Measurements from ENCODE around the gene SAMHD1.
"Not testable (repeated sequence)": the region's sequence is repeated elsewhere in the genome, so short reads cannot be mapped to it uniquely, and the experiment has no call there.

Gene SAMHD1

DNA sequence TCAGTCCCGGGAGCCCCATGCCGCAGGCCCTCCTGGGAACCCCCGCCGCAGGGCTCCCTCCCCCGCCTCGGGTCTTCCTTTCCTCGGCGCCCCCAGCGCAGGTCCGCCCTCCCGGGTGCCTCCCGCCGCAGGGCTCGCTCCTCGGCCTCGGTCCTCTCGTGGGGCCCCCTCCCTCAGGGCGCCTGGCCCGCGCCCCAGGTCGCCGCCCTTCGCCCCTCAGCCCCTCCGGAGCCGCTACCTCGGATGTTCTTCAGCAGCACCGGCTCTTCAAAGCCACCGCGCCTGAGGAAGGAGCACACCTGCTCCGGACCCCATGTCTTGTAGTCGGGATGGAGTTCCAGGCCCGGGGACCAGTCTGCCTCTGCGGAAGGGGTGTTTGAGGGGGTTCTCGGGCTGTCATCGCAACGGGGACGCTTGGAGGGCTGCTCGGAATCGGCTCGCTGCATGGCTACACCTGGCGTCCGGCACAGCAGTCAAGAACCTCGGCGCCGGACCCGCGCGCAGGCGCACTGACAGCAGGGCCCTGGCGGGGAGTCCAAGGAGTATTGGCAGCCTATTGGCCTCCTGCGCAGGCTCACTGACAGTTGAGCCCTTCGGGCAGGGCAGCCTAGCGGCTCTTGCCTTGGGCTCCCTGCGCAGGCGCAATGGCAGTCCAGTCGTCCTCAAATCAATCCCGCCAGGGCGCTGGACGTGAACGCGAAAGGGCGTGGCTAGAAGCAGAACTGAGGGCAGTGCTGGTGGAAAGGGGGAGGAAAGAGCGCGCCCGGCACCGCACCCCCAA, at the start of gene SAMHD1:
TSS of gene SAMHD1 (minus strand) at position 511 of the 781 bp plus-strand sequence. CDS start at position 446, 65 bp downstream.
- DNase-seq (ENCODE audit: low spot score) = peak; percentile 100

GRCh38 chr20:37000171-37000570, 48.7 kb upstream of the SAMHD1 start:
- not testable (repeated sequence) for DNase-seq (ENCODE audit: low spot score)

GRCh38 chr20:36998652-36999051, 47.1 kb upstream of the SAMHD1 start:
- DNase-seq (ENCODE audit: low spot score) = no peak

DNA sequence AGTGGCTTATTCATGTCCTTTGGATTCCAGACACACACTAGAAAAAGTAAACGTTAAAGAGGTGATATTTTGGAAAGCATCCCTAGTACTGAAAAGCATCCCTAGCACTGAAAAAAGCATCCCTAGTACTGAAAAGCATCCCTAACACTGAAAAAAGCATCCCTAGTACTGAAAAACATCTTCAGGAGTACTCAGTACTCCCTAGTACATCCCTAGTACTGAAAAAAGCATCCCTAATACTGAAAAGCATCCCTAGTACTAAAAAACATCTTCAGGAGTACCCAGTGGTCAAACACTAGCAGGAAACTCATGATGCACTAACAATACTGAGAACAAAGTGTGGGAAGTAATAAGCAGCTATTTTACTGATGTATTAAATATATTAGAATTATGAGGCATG, 45.6 kb upstream of the SAMHD1 start:
- no peak for DNase-seq (ENCODE audit: low spot score)

- DNase-seq (ENCODE audit: low spot score) = not testable (repeated sequence)
Observed at GRCh38 chr20:36994221-36994620, 42.7 kb upstream of the SAMHD1 start.

DNA sequence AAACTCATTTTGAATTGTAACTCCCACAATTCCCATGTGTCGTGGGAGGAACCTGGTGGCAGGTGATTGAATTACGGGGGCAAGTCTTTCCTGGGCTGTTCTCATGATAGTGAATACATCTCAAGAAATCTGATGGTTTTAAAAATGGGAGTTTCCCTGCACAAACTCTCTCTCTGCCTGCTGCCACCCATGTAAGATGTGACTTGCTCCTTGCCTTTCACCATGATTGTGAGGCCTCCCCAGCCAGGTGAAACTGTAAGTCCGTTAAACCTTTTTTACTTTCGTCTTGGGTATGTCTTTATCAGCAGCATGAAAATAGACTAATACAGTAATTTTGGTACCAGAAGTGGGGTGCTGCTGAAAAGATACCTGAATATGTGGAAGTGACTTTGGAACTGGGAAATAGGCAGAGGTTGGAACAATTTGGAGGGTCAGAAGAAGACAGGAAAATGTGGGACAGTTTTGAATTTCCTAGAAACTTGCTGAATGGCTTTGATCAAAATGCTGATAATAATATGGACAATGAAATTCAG, 41.4 kb upstream of the SAMHD1 start:
- no peak for DNase-seq (ENCODE audit: low spot score)

DNA sequence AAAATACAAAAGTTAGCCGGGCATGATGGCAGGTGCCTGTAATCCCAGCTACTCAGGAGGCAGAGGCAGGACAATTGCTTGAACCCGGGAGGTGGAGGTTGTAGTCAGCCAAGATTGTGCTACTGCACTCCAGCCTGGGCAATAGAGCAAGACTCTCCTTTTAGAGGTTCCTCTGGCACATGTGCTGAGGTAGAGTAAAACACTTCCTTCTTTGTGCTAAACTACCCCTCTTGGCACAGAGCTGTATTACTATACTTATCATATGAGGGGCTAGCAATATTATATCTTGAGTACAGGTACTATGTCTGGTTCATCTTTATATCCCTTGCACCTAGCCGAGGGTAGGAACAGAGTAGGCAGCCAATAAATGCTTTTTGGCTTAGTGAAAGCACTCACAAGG, 40.2 kb upstream of the SAMHD1 start:
- no peak for DNase-seq (ENCODE audit: low spot score)

DNA sequence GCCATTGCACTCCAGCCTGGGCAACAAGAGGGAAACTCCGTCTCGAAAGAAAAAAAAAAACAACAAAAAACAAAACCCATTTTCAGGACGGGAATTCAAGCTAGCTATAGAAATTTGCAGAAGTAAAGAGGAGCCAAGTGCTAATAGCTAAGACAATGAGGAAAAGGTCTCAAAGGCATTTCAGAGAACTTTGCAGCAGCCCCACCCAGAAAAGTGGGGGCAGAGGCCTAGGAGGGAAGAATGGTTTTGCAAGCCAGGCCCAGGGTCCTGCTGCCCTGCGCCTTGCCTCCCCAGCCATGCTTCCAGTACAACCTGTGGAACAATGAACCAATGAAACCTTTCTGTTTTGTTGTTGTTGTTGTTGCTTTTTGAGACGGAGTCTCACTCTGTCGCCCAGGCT, 38.3 kb upstream of the SAMHD1 start:
- no peak for DNase-seq (ENCODE audit: low spot score)

DNA sequence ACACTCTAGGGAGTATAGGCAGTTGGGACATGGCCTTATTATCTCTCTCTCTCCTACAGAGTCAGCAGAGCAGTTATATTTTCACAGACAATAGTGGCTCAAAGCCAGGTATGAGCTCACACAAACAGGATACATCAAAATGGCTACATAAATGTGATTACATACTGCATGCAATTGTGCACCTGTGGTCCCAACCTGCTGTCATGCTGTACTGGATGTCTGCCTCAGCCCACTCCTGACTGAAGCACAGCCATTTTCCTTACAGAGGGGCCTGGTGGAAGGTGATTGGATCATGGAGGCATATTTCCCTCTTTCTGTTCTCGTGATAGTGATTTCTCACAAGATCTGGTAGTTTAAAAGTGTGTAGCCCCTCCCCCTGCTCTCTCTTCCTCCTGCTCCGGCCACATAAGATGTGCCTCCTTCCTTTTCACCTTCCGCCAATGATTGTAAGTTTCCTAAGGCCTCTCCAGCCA, 37.0 kb upstream of the SAMHD1 start:
- no peak for DNase-seq (ENCODE audit: low spot score)

- DNase-seq (ENCODE audit: low spot score) = no peak
Observed at GRCh38 chr20:36984257-36984638, 32.7 kb upstream of the SAMHD1 start.

- no peak for DNase-seq (ENCODE audit: low spot score)
Observed at GRCh38 chr20:36975099-36975818, 23.8 kb upstream of the SAMHD1 start.

- no peak for DNase-seq (ENCODE audit: low spot score)
Observed at GRCh38 chr20:36974660-36975059, 23.2 kb upstream of the SAMHD1 start.

DNA sequence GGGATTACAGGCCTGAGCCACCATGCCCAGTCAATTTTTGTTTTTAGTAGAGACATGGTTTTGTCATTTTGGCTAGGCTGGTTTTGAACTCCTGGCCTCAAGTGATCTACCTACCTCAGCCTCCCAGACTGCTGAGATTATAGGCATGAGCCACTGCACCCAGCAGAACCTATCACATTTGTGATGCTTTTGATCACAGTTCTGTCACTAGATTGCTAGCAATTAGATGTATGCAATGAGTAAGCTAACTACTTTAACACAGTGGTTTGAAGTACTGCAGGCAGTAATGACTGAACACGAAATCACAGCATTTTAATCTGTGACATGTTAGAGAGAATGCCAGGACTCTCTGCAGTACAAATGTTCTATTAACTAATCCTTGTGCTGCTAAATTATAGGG, 19.6 kb upstream of the SAMHD1 start:
- DNase-seq (ENCODE audit: low spot score) = no peak

GRCh38 chr20:36969478-36970186, 18.1 kb upstream of the SAMHD1 start:
- DNase-seq (ENCODE audit: low spot score) = no peak

DNA sequence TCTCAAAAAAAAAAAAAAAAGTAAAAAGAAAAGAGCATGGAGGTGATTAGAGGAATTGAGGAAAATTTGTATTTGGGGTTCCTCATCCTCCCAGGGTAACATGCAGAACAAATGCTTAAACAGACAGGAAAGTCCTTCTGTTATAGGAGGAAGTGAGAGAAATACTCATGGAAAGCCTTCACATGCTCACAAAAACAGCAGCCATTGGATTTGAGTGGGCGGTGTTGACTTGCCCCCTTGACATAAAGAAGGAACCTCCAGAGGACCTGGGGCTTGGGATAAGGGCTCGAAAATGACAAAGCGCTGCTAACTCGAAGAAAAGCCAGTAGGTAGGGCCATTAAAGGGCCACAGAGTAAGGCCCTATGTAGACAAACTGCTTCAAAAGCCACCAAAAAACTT, 17.5 kb upstream of the SAMHD1 start:
- DNase-seq (ENCODE audit: low spot score) = no peak

DNA sequence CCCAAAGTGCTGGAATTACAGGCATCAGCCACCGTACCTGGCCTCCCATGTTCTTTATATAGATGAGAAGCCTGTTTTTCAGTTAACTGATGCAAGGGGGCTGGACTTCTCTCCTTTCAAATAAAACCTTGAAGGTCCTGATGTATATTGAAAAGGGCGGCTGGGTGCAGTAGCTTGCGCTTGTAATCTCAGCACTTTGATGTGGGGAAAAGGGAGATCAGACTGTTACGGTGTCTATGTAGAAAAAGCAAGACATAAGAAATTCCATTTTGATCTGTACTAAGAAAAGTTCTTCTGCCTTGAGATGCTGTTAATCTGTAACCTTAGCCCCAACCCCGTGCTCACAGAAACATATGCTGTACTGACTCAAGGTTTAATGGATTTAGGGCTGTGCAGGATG, 16.1 kb upstream of the SAMHD1 start:
- DNase-seq (ENCODE audit: low spot score) = no peak

- not testable (repeated sequence) for DNase-seq (ENCODE audit: low spot score)
Observed at GRCh38 chr20:36966965-36967364, 15.5 kb upstream of the SAMHD1 start.

DNA sequence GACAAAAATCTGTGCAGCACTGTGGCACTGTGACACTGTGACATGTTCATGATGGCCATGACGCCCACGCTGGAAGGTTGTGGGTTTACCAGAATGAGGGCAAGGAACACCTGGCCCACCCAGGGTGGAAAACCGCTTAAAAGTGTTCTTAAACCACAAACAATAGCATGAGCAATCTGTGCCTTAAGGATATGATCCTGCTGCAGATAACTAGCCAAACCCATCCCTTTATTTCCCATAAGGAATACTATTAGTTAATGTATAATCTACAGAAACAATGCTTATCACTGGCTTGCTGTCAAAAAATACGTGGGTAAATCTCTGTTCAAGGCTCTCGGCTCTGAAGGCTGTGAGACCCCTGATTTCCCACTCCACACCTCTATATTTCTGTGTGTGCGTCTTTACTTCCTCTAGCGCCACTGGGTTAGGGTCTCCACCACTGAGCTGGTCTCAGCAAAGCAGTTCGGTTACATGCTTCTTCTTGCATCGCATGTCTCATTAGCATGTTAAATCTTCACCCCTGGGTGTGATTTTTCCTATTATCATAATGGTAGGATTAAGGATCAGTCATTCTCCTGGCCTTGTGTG, 10.9 kb upstream of the SAMHD1 start:
- DNase-seq (ENCODE audit: low spot score) = not testable (repeated sequence)

DNA sequence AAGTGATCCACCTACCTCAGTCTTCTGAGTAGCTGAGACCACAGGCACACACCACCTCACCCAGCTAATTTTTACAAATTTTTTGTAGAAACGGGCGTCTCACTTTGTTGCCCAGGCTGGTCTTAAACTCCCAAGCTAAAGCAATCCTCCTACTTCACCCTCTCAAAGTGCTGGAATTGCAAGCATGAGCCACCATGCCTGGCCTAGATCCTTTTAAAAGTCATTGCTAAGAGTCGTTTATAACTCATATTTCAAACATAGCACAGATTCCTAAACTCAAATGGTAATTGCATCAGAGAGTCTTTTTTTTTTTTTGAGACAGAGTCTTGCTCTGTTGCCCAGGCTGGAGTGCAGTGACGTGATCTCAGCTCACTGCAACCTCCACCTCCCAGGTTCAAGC, 7.7 kb upstream of the SAMHD1 start:
- DNase-seq (ENCODE audit: low spot score) = no peak

DNA sequence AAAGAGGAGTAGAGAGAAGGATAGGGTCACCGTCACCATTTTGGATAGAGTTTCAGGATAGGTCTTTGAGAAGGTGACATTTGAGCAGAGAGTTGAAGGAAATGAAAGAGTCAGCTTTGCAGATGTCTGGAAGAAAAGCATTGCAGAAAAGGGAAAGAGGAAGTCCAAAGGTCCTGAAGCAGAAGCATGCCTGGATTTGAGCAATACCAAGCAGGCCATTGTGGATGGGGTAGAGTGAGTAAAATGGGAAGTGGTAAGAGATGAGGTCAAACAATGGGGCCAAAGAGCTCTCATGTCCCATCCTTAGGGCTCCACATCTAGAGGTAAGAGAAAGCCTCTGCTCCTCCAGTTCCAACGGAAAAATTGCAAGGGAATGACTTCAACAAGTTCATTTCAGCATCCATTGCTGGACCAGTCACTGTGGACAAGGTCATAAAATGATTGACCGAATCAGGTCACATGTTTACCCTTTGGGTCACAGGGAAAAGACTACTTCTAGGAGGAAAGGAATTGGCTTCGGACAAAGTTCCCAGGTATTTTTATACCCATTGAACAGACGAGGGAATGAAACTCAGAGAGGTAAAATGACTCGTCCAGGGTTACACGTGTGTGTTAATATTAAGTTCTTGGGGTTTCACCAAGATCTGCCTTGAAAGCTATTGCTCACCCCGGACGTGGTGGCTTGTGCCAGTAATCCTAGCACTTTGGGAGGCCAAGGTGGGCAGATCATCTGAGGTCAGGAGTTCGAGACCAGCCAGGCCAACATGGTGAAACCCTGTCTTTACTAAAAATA, 6.6 kb upstream of the SAMHD1 start:
- no peak for DNase-seq (ENCODE audit: low spot score)

GRCh38 chr20:36956674-36957073, 5.2 kb upstream of the SAMHD1 start:
- no peak for DNase-seq (ENCODE audit: low spot score)
